Choroid plexus epithelial cell (primary cell): Measurements from ENCODE around the gene XKR7.

Experiments
- DNase-seq: peaks from one replicate; pipeline ENCODE4 v3.0.0-alpha.2; 2010; ENCODE audit warnings: low read depth
- H3K4me3 ChIP-seq: 2 replicates; pipeline ENCODE4 v1.5.1; 2011; ENCODE audit warnings: low read depth, mild to moderate bottlenecking, control low read depth, low read length, moderate library complexity
- CTCF ChIP-seq: conservative IDR thresholded peaks from 2 replicates; pipeline ENCODE4 v1.5.1; 2011; ENCODE audit warnings: low read depth, mild to moderate bottlenecking, control low read depth, inconsistent platforms, low read length, moderate library complexity

The XKR7 gene

GRCh38 chr20:32052090-32052777 lies 84.3 kb downstream of the XKR7 start, which contains the start of gene HCK:
TSS of gene HCK (plus strand) at chr20:32052242.
- no peak within 1 kb of the TSS for H3K4me3 ChIP-seq
- TF ChIP-seq CTCF = no peak
- no peak for DNase-seq

GRCh38 chr20:32052778-32053362 lies 84.9 kb downstream of the XKR7 start:
- TF ChIP-seq CTCF = no peak
- H3K4me3 ChIP-seq = no peak overlapping the region

More at GRCh38 chr20:32052778-32053362, 84.9 kb downstream of the XKR7 start:
- no peak for DNase-seq
